Left lung (tissue), 10 donors: ENCODE measurements around the gene UBASH3B. TPM values are rescaled to one million over a fixed set of nuclear protein-coding genes. Genes with fewer than 3 reads are reported as not detected.
"Not testable (repeated sequence)": the region's sequence is repeated elsewhere in the genome, so short reads cannot be mapped to it uniquely, and the experiment has no call there.

Experiments used
- ATAC-seq: fragments of 200-7000 bp; cut with Tn5 transposase; one replicate; pipeline ENCODE4 v1.9.1; 2020; ENCODE audit warnings: moderate library complexity
- DNase-seq, 4 donors: peaks; one replicate each; pipeline ENCODE4 v3.0.0-alpha.2; 2013 to 2020
- H3K27ac ChIP-seq, 2 donors: fragments of 200-600 bp; sonication (generic) in 1 of 2; one replicate each; pipeline versions ENCODE4 v1.5.0 to v1.8.0; 2020 to 2021
- H3K27me3 ChIP-seq, 2 donors: fragments of 200-600 bp; sonication (generic) in 1 of 2; one replicate each; pipeline versions ENCODE4 v1.5.0 to v1.8.0; 2020 to 2021
- H3K36me3 ChIP-seq, 2 donors: fragments of 200-600 bp; sonication (generic) in 1 of 2; one replicate each; pipeline versions ENCODE4 v1.5.0 to v1.8.0; 2020 to 2021
- H3K4me1 ChIP-seq, 2 donors: fragments of 200-600 bp; one replicate each; pipeline ENCODE4 v1.8.0; 2021
- H3K4me3 ChIP-seq, 2 donors: fragments of 200-600 bp; sonication (generic) in 1 of 2; one replicate each; pipeline versions ENCODE4 v1.5.0 to v1.8.0; 2020 to 2021; ENCODE audit warnings: mild to moderate bottlenecking in 1 of 2
- H3K9me3 ChIP-seq, 2 donors: fragments of 200-600 bp; sonication (generic) in 1 of 2; one replicate each; pipeline versions ENCODE4 v1.5.0 to v1.8.0; 2020 to 2021
- CTCF ChIP-seq, 2 donors: fragments of 200-600 bp; sonication (generic) in 1 of 2; IDR thresholded peaks; one replicate each; pipeline versions ENCODE4 v1.5.0 to v1.8.0; 2021; ENCODE audit warnings: antibody characterized with exemption in 2 of 2
- intact Hi-C, 2 donors: fragments of 100-400 bp; cut with DNase I; formaldehyde crosslinking; loops; one replicate each; pipeline versions ENCODE4 v1.11.2 to v1.14.2; 2022
- polyA plus RNA-seq, 6 donors: library from polyadenylated mRNA; unstranded; fragments of 120-200 nt; gene quantifications; one replicate each; pipeline ENCODE4 v1.2.1, GENCODE V29; 2013; ENCODE audit not compliant: insufficient read length in 6 of 6
- total RNA-seq, 2 donors: library from RNA; stranded (reverse); fragmentation: NEBNext Ultra II Directional; extraction: Animal tissue kit (Norgen Biotek cat#: 25700); gene quantifications; one replicate each; pipeline ENCODE4 v1.2.1, GENCODE V29; 2021
- donor health status: DM: no; HTN: yes; CAD: no.
- donor health status: DM: no; HTN: no; CAD: no.

UBASH3B gene
- total and polyA plus RNA-seq, 8 donors, result 4.0 to 38.6 (median 5.7) TPM

GRCh38 chr11:122822241-122822640 lies 166.7 kb downstream of the UBASH3B start:
- Histone ChIP-seq H3K4me3 (no peak overlapping the region), H3K9me3 (peaks cover 0 to 3% of the 10 kb centered on the region in 2 donors), H3K36me3 (no peaks in the 10 kb centered on the region), H3K27me3 (no peaks in the 10 kb centered on the region), H3K27ac (no peak overlapping the region), H3K4me1 (peaks cover 0 to 3% of the 10 kb centered on the region in 2 donors)
- intact Hi-C loops, result no loop called here
- no peak for TF ChIP-seq CTCF (IDR thresholded peaks at IDR 0.05)
- DNase-seq, result no peak
- no peak for ATAC-seq

- no peak for TF ChIP-seq CTCF (IDR thresholded peaks at IDR 0.05)
- ATAC-seq (no peak), DNase-seq (no peak)
- Histone ChIP-seq H3K27ac (no peak overlapping the region), H3K9me3 (peaks cover 0 to 3% of the 10 kb centered on the region in 2 donors), H3K36me3 (no peaks in the 10 kb centered on the region), H3K4me3 (no peak overlapping the region), H3K4me1 (no peaks in the 10 kb centered on the region), H3K27me3 (no peaks in the 10 kb centered on the region)
- intact Hi-C loops, result no loop called here
Observed at GRCh38 chr11:122823564-122823963, 168.0 kb downstream of the UBASH3B start.

GRCh38 chr11:122829371-122829770 lies 173.8 kb downstream of the UBASH3B start:
- ATAC-seq, H3K27me3 ChIP-seq, DNase-seq, H3K36me3 ChIP-seq, H3K9me3 ChIP-seq, H3K27ac ChIP-seq, intact Hi-C loops, H3K4me1 ChIP-seq, H3K4me3 ChIP-seq: not testable (repeated sequence)

GRCh38 chr11:122832297-122832696 lies 176.8 kb downstream of the UBASH3B start:
- H3K27me3 ChIP-seq, H3K4me3 ChIP-seq, H3K27ac ChIP-seq, DNase-seq, ATAC-seq, H3K4me1 ChIP-seq, H3K9me3 ChIP-seq, intact Hi-C loops, H3K36me3 ChIP-seq: not testable (repeated sequence)

GRCh38 chr11:122832721-122833470 lies 177.4 kb downstream of the UBASH3B start:
- DNase-seq, result no peak
- Histone ChIP-seq H3K4me1 (no peaks in the 10 kb centered on the region), H3K4me3 (no peak overlapping the region), H3K27me3 (no peaks in the 10 kb centered on the region), H3K9me3 (no peaks in the 10 kb centered on the region), H3K27ac (no peak overlapping the region), H3K36me3 (no peaks in the 10 kb centered on the region)
- intact Hi-C loops, result no loop called here
- TF ChIP-seq CTCF (IDR thresholded peaks at IDR 0.05), result no peak
- no peak for ATAC-seq

- Histone ChIP-seq H3K9me3 (no peaks in the 10 kb centered on the region), H3K36me3 (no peaks in the 10 kb centered on the region), H3K4me3 (no peak overlapping the region), H3K27ac (no peak overlapping the region), H3K27me3 (no peaks in the 10 kb centered on the region), H3K4me1 (no peaks in the 10 kb centered on the region)
- intact Hi-C loops, result no loop called here
- TF ChIP-seq CTCF (IDR thresholded peaks at IDR 0.05), result no peak
- DNase-seq (no peak), ATAC-seq (no peak)
Observed at GRCh38 chr11:122833846-122834464, 178.4 kb downstream of the UBASH3B start.
